Colonic mucosa (tissue), 4 donors: ENCODE data around the gene CRACDL. TPM values are rescaled to one million over a fixed set of nuclear protein-coding genes. Genes with fewer than 3 reads are reported as not detected.

ENCODE experiments used
- DNase-seq: peaks from one replicate; pipeline ENCODE4 v3.0.0-alpha.2; 2020
- H3K27ac ChIP-seq: fragments of 200-600 bp; one replicate; pipeline ENCODE4 v1.8.0; 2021
- H3K27me3 ChIP-seq: fragments of 200-600 bp; one replicate; pipeline ENCODE4 v1.8.0; 2021
- H3K36me3 ChIP-seq: fragments of 200-600 bp; one replicate; pipeline ENCODE4 v1.8.0; 2021
- H3K4me1 ChIP-seq: fragments of 200-600 bp; one replicate; pipeline ENCODE4 v1.8.0; 2021; ENCODE audit warnings: mild to moderate bottlenecking
- H3K4me3 ChIP-seq: fragments of 200-600 bp; one replicate; pipeline ENCODE4 v1.8.0; 2021
- H3K9ac ChIP-seq, 2 donors: one replicate each; pipeline ENCODE4 v1.7.0; 2013; ENCODE audit warnings: control low read depth in 2 of 2, low read depth in 2 of 2, low read length in 2 of 2
- H3K9me3 ChIP-seq: fragments of 200-600 bp; one replicate; pipeline ENCODE4 v1.8.0; 2021
- intact Hi-C: fragments of 100-400 bp; cut with DNase I; formaldehyde crosslinking; loops from one replicate; pipeline ENCODE4 v1.14.1; 2022
- total RNA-seq, 2 donors: library from RNA; stranded (reverse); fragmentation: NEBNext Ultra II Directional in 1 of 2; extraction: Animal tissue kit (Norgen Biotek cat#: 25700) in 1 of 2; gene quantifications; one replicate each; pipeline ENCODE4 v1.2.1, GENCODE V29; 2021
- TF ChIP-seq, protein P1 (sequence below): fragments of 200-600 bp; IDR thresholded peaks from one replicate; pipeline ENCODE4 v1.8.0; 2022; ENCODE audit warnings: antibody characterized with exemption, mild to moderate bottlenecking
- donor health status: healthy.
- donor health status: DM: no; HTN: no; CAD: no.
- donor health status: DM: no; HTN: no; CAD: no.

The CRACDL gene
- total RNA-seq, 2 donors from 2014 or later = 11.5 to 22.3 TPM

GRCh38 chr2:98793275-98793674, 142.8 kb downstream of the CRACDL start:
- no peak overlapping the region for H3K27ac ChIP-seq
- no peak for DNase-seq
- TF ChIP-seq, protein P1, sequence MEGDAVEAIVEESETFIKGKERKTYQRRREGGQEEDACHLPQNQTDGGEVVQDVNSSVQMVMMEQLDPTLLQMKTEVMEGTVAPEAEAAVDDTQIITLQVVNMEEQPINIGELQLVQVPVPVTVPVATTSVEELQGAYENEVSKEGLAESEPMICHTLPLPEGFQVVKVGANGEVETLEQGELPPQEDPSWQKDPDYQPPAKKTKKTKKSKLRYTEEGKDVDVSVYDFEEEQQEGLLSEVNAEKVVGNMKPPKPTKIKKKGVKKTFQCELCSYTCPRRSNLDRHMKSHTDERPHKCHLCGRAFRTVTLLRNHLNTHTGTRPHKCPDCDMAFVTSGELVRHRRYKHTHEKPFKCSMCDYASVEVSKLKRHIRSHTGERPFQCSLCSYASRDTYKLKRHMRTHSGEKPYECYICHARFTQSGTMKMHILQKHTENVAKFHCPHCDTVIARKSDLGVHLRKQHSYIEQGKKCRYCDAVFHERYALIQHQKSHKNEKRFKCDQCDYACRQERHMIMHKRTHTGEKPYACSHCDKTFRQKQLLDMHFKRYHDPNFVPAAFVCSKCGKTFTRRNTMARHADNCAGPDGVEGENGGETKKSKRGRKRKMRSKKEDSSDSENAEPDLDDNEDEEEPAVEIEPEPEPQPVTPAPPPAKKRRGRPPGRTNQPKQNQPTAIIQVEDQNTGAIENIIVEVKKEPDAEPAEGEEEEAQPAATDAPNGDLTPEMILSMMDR = no peak

DNA sequence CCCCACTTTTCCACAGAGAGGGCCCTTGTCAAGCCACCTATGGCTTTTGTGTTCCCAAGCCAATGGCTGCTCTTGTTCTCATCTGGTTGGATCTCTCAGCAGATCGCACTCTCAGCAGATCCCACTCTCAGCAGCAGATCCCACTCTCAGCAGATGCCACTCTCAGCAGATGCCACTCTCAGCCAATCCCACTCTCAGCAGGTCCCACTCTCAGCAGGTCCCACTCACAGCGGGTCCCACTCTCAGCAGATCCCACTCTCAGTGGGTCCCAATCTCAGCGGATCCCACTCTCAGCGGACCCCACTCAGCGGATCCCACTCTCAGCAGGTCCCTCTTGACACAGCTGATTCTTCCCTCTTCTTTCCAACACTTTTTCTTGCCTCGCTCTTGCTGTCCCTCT, 145.8 kb downstream of the CRACDL start:
- Histone ChIP-seq H3K4me1 (no peaks in the 10 kb centered on the region), H3K27ac (no peak overlapping the region), H3K4me3 (no peak overlapping the region), H3K27me3 (no peaks in the 10 kb centered on the region), H3K9ac (no peak overlapping the region), H3K36me3 (no peaks in the 10 kb centered on the region), H3K9me3 (no peaks in the 10 kb centered on the region)
- TF ChIP-seq, protein P1 = no peak
- intact Hi-C loops = no loop called here
- no peak for DNase-seq

More at GRCh38 chr2:98793275-98793674, 142.8 kb downstream of the CRACDL start:
- intact Hi-C loops = no loop called here
- H3K36me3 ChIP-seq = no peaks in the 10 kb centered on the region
- no peak overlapping the region for H3K4me3 ChIP-seq
- no peaks in the 10 kb centered on the region for H3K4me1 ChIP-seq
- no peaks in the 10 kb centered on the region for H3K9me3 ChIP-seq
- no peak overlapping the region for H3K9ac ChIP-seq
- no peaks in the 10 kb centered on the region for H3K27me3 ChIP-seq

- no peak for DNase-seq
- no peak overlapping the region for H3K9ac ChIP-seq
- H3K27ac ChIP-seq = no peak overlapping the region
- H3K27me3 ChIP-seq = no peaks in the 10 kb centered on the region
- intact Hi-C loops = no loop called here
- H3K9me3 ChIP-seq = no peaks in the 10 kb centered on the region
- no peak overlapping the region for H3K4me3 ChIP-seq
- TF ChIP-seq, protein P1 = no peak
- no peaks in the 10 kb centered on the region for H3K36me3 ChIP-seq
- no peaks in the 10 kb centered on the region for H3K4me1 ChIP-seq
Observed at GRCh38 chr2:98787700-98788099, 148.3 kb downstream of the CRACDL start.

- no peak overlapping the region for H3K4me3 ChIP-seq
- H3K4me1 ChIP-seq = no peaks in the 10 kb centered on the region
- no peaks in the 10 kb centered on the region for H3K9me3 ChIP-seq
- intact Hi-C loops = no loop called here
- H3K27ac ChIP-seq = no peak overlapping the region
- DNase-seq = no peak
- TF ChIP-seq, protein P1 = no peak
- no peak overlapping the region for H3K9ac ChIP-seq
- H3K36me3 ChIP-seq = no peaks in the 10 kb centered on the region
- no peaks in the 10 kb centered on the region for H3K27me3 ChIP-seq
Observed at GRCh38 chr2:98786179-98786578, 149.8 kb downstream of the CRACDL start.

GRCh38 chr2:98782570-98782969, 153.5 kb downstream of the CRACDL start:
- H3K27ac ChIP-seq = no peak overlapping the region
- no peaks in the 10 kb centered on the region for H3K9me3 ChIP-seq
- no peak overlapping the region for H3K4me3 ChIP-seq
- H3K9ac ChIP-seq = no peak overlapping the region
- TF ChIP-seq, protein P1 = no peak
- H3K36me3 ChIP-seq = no peaks in the 10 kb centered on the region
- no peak for DNase-seq
- no peaks in the 10 kb centered on the region for H3K4me1 ChIP-seq
- intact Hi-C loops = no loop called here
- H3K27me3 ChIP-seq = no peaks in the 10 kb centered on the region

DNA sequence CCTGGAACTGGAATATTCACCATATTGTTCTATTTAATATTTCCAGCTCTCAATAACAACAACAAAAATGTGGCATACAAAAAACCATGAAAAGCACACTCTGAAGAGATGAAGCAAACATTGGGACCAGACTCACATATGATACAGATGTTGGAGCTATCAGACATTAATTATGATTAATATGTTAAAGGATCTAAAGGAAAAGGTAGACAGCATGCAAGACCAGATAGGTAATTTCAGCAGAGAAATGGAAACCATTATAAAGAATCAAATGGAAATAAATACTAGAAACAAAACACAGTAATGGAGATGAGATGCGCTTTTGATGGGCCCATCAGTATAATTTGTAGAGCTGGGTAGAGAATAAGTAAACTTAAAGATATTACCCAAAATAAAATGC, 154.2 kb downstream of the CRACDL start:
- TF ChIP-seq, protein P1 = no peak
- Histone ChIP-seq H3K27ac (no peak overlapping the region), H3K4me3 (no peak overlapping the region), H3K27me3 (no peaks in the 10 kb centered on the region), H3K9me3 (no peaks in the 10 kb centered on the region), H3K4me1 (no peaks in the 10 kb centered on the region), H3K9ac (no peak overlapping the region), H3K36me3 (no peaks in the 10 kb centered on the region)
- intact Hi-C loops = no loop called here
- DNase-seq = no peak
